HuH-7 (cell line): Measurements from ENCODE around the gene EFCC1.

ENCODE experiments used
- DNase-seq: peaks from one replicate; pipeline ENCODE4 v3.0.0; 2011; ENCODE audit warnings: low spot score

The EFCC1 gene

GRCh38 chr3:129001101-129001805 lies at the start of gene EFCC1:
Gene EFCC1 (plus strand): TSS chr3:129001304. CDS start chr3:129001629, 325 bp downstream.
- no peak for DNase-seq

- no peak for DNase-seq
Observed at GRCh38 chr3:128956440-128956839, 44.7 kb upstream of the EFCC1 start.

GRCh38 chr3:128965280-128965679 lies 35.8 kb upstream of the EFCC1 start:
- DNase-seq: no peak

GRCh38 chr3:128965818-128966217 lies 35.3 kb upstream of the EFCC1 start:
- DNase-seq: no peak

GRCh38 chr3:128967748-128968355 lies 33.3 kb upstream of the EFCC1 start:
- DNase-seq: no peak

- no peak for DNase-seq
Observed at GRCh38 chr3:128969993-128970739, 30.9 kb upstream of the EFCC1 start.

- no peak for DNase-seq
Observed at GRCh38 chr3:128970740-128971047, 30.4 kb upstream of the EFCC1 start.

- no peak for DNase-seq
Observed at GRCh38 chr3:128971421-128972100, 29.5 kb upstream of the EFCC1 start.

GRCh38 chr3:128973988-128974564 lies 27.0 kb upstream of the EFCC1 start:
- no peak for DNase-seq

GRCh38 chr3:128975276-128975675 lies 25.8 kb upstream of the EFCC1 start:
- no peak for DNase-seq

GRCh38 chr3:128983293-128984069 lies 17.6 kb upstream of the EFCC1 start:
- DNase-seq: no peak

- no peak for DNase-seq
Observed at GRCh38 chr3:128984596-128984995, 16.5 kb upstream of the EFCC1 start.

- no peak for DNase-seq
Observed at GRCh38 chr3:128987302-128988100, 13.6 kb upstream of the EFCC1 start.

- DNase-seq: no peak
Observed at GRCh38 chr3:128988286-128988685, 12.8 kb upstream of the EFCC1 start.

GRCh38 chr3:128991355-128991895 lies 9.7 kb upstream of the EFCC1 start:
- no peak for DNase-seq

- DNase-seq: no peak
Observed at GRCh38 chr3:128992926-128993460, 8.1 kb upstream of the EFCC1 start.

GRCh38 chr3:128993461-128994172 lies 7.5 kb upstream of the EFCC1 start, which contains the start of gene CFAP92:
Gene CFAP92 (minus strand): TSS chr3:128994076. CDS start chr3:128993304, 772 bp downstream.
- DNase-seq: peak; percentile 91

GRCh38 chr3:128994173-128994512 lies 7.0 kb upstream of the EFCC1 start:
- no peak for DNase-seq
